SU-DHL-6 (cell line): ENCODE results near the gene DNPH1.

Experiments
- H2AFZ ChIP-seq: fragments of 200-600 bp; sonication (generic); 2 replicates; pipeline ENCODE4 v1.6.1; 2014; ENCODE audit warnings: low read depth, mild to moderate bottlenecking, moderate library complexity, mixed read lengths, antibody characterized with exemption, low read length; ENCODE audit not compliant: severe bottlenecking
- H3F3A ChIP-seq: fragments of 200-600 bp; shearing (Covaris generic); 2 replicates; pipeline ENCODE4 v1.6.0; 2016; ENCODE audit warnings: antibody characterized with exemption, mild to moderate bottlenecking; ENCODE audit not compliant: insufficient read depth
- H3K27ac ChIP-seq: fragments of 200-600 bp; sonication (generic); 2 replicates; pipeline ENCODE4 v1.5.1; 2016; ENCODE audit warnings: low read depth, mild to moderate bottlenecking, low read length, moderate library complexity, mixed read lengths
- H3K27me3 ChIP-seq: fragments of 200-600 bp; sonication (generic), shearing (Covaris generic); 2 replicates; pipeline ENCODE4 v1.6.0; 2014; ENCODE audit warnings: mild to moderate bottlenecking, low read length
- H3K36me3 ChIP-seq: fragments of 200-600 bp; sonication (generic); 2 replicates; pipeline ENCODE4 v1.6.1; 2014; ENCODE audit warnings: mild to moderate bottlenecking, low read length, mixed read lengths
- H3K4me2 ChIP-seq: fragments of 300-600, 200-600 bp; shearing (Covaris generic), sonication (generic); 2 replicates; pipeline ENCODE4 v1.6.0; 2014; ENCODE audit warnings: low read length, low read depth, mild to moderate bottlenecking; ENCODE audit not compliant: poor library complexity, severe bottlenecking
- H3K4me3 ChIP-seq: fragments of 200-600 bp; sonication (generic); 2 replicates; pipeline ENCODE4 v1.5.1; 2014; ENCODE audit warnings: antibody characterized with exemption, low read length, mild to moderate bottlenecking, mixed read lengths; ENCODE audit not compliant: insufficient read depth, poor library complexity, severe bottlenecking
- H3K79me2 ChIP-seq: fragments of 200-600 bp; sonication (generic); 2 replicates; pipeline ENCODE4 v1.6.1; 2014; ENCODE audit warnings: mild to moderate bottlenecking, low read length, moderate library complexity; ENCODE audit not compliant: insufficient read depth
- H3K9ac ChIP-seq: fragments of 200-600 bp; sonication (generic); 2 replicates; pipeline ENCODE4 v1.7.0; 2014; ENCODE audit warnings: mild to moderate bottlenecking, low read length
- H3K9me2 ChIP-seq: fragments of 200-600 bp; sonication (generic); replicated peaks from 2 replicates; pipeline ENCODE4 v1.6.1; 2014; ENCODE audit warnings: low read length; ENCODE audit not compliant: insufficient read depth
- H3K9me3 ChIP-seq: fragments of 200-600 bp; sonication (generic); 2 replicates; pipeline ENCODE4 v1.6.1; 2014; ENCODE audit warnings: low read length, mixed read lengths; ENCODE audit not compliant: insufficient read depth
- H4K20me1 ChIP-seq: fragments of 200-600 bp; sonication (generic); 2 replicates; pipeline ENCODE4 v1.6.1; 2014; ENCODE audit warnings: low read depth, mild to moderate bottlenecking, antibody characterized with exemption, low read length, moderate library complexity, mixed read lengths
- CTCF ChIP-seq: fragments of 200-600 bp; sonication (generic); IDR thresholded peaks from one replicate; pipeline ENCODE4 v1.5.1; 2017; ENCODE audit warnings: antibody characterized with exemption, mild to moderate bottlenecking, low read length, moderate library complexity; ENCODE audit not compliant: insufficient read depth, poor library complexity, severe bottlenecking
- EZH2phosphoT487 ChIP-seq: fragments of 200-600 bp; sonication (generic), shearing (Covaris generic); conservative IDR thresholded peaks from 2 replicates; pipeline ENCODE4 v1.6.1; 2018; ENCODE audit warnings: mild to moderate bottlenecking, antibody characterized with exemption, low read length, moderate library complexity, mixed read lengths

Gene DNPH1

GRCh38 chr6:43265564-43265963 lies 36.3 kb upstream of the DNPH1 start:
- Histone ChIP-seq H3K27ac (no peak overlapping the region), H3K4me3 (no peak overlapping the region), H3K36me3 (no peaks in the 10 kb centered on the region), H3F3A (no peaks in the 10 kb centered on the region; the same call in 1 of the 2 replicates), H3K79me2 (no peaks in the 10 kb centered on the region), H3K4me2 (no peak overlapping the region), H2AFZ (no peak overlapping the region), H4K20me1 (no peaks in the 10 kb centered on the region), H3K9me2 (no peaks in the 10 kb centered on the region), H3K27me3 (no peaks in the 10 kb centered on the region), H3K9ac (no peak overlapping the region), H3K9me3 (no peaks in the 10 kb centered on the region)
- TF ChIP-seq EZH2phosphoT487 (no peak), CTCF (no peak)

GRCh38 chr6:43264599-43265145 lies 35.4 kb upstream of the DNPH1 start:
- Histone ChIP-seq H3K9me2 (no peaks in the 10 kb centered on the region), H4K20me1 (no peaks in the 10 kb centered on the region), H3K27ac (no peak overlapping the region), H3K9me3 (no peaks in the 10 kb centered on the region), H3F3A (no peaks in the 10 kb centered on the region), H3K27me3 (no peaks in the 10 kb centered on the region), H3K36me3 (no peaks in the 10 kb centered on the region), H3K9ac (no peak overlapping the region), H3K4me3 (no peak overlapping the region), H2AFZ (no peak overlapping the region), H3K4me2 (no peak overlapping the region), H3K79me2 (no peaks in the 10 kb centered on the region)
- TF ChIP-seq CTCF (no peak), EZH2phosphoT487 (no peak)

DNA sequence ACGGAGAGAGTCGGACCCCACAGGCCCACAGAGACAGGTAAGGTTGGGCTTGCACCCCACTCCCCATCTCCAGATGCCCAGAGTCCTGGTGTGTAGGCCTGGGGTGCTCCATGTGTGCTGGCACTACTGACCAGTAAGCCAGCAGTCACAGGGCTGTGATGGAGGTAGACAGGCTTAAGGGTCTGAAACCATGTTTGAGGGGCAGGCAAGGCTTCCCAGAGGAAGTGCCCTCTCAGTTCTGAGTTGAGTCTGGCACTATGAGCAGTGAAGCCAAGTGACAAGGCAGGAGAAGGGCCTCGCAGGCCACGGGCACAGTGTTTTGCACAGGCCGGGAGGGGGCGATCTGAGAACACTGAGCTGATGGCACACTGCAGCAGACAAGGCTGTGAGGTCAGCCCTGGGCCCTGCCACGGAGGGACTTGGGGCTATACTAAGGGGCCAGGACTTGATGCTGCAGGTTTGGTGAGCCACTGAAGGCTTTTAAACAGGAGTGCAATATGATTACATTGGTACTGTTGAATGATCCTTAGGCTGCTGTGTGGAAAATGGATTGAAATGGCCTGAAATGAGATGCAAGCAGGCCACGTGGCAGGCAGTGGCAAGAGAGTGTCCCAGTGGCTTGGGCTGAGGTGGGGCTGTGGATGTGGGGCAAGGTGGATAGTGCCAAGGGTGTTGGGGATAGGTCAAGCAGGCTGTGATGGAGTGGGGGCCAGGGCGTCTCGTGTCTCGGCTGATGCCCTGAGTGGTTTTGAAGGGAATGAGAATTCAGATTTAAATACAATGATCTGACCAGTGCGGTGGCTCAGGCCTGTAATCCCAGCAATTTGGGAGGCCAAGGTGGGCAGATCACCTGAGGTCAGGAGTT lies 34.3 kb upstream of the DNPH1 start:
- TF ChIP-seq CTCF (peak; percentile 98), EZH2phosphoT487 (no peak)
- H3K27ac ChIP-seq: no peak overlapping the region
- no peaks in the 10 kb centered on the region for H3K36me3 ChIP-seq

More for the DNA sequence above, 34.3 kb upstream of the DNPH1 start:
- no peak overlapping the region for H2AFZ ChIP-seq
- no peak overlapping the region for H3K4me3 ChIP-seq
- H4K20me1 ChIP-seq: no peaks in the 10 kb centered on the region
- H3K79me2 ChIP-seq: no peaks in the 10 kb centered on the region
- H3K9me3 ChIP-seq: no peaks in the 10 kb centered on the region
- no peaks in the 10 kb centered on the region for H3K27me3 ChIP-seq
- H3K4me2 ChIP-seq: no peak overlapping the region
- H3K9ac ChIP-seq: no peak overlapping the region
- H3K9me2 ChIP-seq: no peaks in the 10 kb centered on the region
- H3F3A ChIP-seq: no peaks in the 10 kb centered on the region
